SH-SY5Y (cell line): Measurements from ENCODE around the gene LYPD5.

Experiments used
- GATA2 ChIP-seq: IDR thresholded peaks from 2 replicates; pipeline ENCODE4 v1.6.1; 2011; ENCODE audit warnings: mild to moderate bottlenecking, low read depth, low read length
- GATA3 ChIP-seq: IDR thresholded peaks from 2 replicates; pipeline ENCODE4 v1.6.1; 2011; ENCODE audit warnings: low read depth, mild to moderate bottlenecking, low read length, moderate library complexity

DNA sequence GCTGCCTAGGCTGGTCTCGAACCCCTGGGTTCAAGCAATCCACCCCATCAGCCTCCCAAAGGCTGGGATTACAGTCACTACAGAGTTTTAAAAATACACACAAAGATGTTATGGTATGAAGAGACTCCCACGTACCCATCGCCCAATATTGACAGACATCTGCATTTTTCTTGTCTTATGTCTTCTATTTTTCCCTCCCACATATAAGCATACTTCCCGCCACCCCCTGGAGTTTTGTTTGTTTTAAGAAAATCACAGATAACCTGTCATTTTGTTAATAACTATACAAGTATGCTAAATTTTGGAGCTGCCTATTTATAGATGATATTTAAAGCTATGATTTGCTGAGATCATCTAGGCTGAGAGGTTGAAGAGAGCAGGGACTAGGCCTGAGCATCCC is 41.3 kb downstream of the LYPD5 start:
- TF ChIP-seq GATA2 (no peak), GATA3 (no peak)
